A549 (cell line): ENCODE results near the gene MLLT1.

Experiments used
- CBX8 ChIP-seq: fragments of 200-600 bp; sonication (generic); IDR thresholded peaks from 2 replicates; pipeline ENCODE4 v1.6.1; 2016
- ESRRA ChIP-seq: fragments of 150-350 bp; IDR thresholded peaks from 2 replicates; pipeline ENCODE4 v1.6.1; 2014; ENCODE audit warnings: mild to moderate bottlenecking, low read length, borderline replicate concordance
- HDAC2 ChIP-seq: fragments of 200-600 bp; sonication (generic); IDR thresholded peaks from 2 replicates; pipeline ENCODE4 v1.6.1; 2016
- JUN ChIP-seq, 2 experiments: fragments of >200 bp; sonication (Bioruptor Twin); formaldehyde crosslinking; IDR thresholded peaks; 2 replicates in 1 of 2; 3 replicates in 1 of 2; pipeline ENCODE4 v1.6.1; 2016 to 2017
- JUNB ChIP-seq: fragments of >200 bp; sonication (Bioruptor Twin); formaldehyde crosslinking; IDR thresholded peaks from 2 replicates; pipeline ENCODE4 v1.6.1; 2016
- KDM1A ChIP-seq: fragments of 200-600 bp; sonication (generic); IDR thresholded peaks from 2 replicates; pipeline ENCODE4 v1.6.1; 2016; ENCODE audit warnings: low read depth, mild to moderate bottlenecking
- MAFK ChIP-seq: fragments of 450-650 bp; IDR thresholded peaks from 2 replicates; pipeline ENCODE4 v1.6.1; 2014; ENCODE audit not compliant: partially characterized antibody
- MYC ChIP-seq: IDR thresholded peaks from 2 replicates; pipeline ENCODE4 v1.6.1; 2012; ENCODE audit warnings: mild to moderate bottlenecking, inconsistent platforms, low read length, improper control_type of control experiment, borderline replicate concordance
- NFE2L2 ChIP-seq: fragments of 150-350 bp; conservative IDR thresholded peaks from 2 replicates; pipeline ENCODE4 v1.6.1; 2014; ENCODE audit warnings: low read length
- POLR2A ChIP-seq: IDR thresholded peaks from 2 replicates; pipeline ENCODE4 v1.6.1; 2012; ENCODE audit warnings: mild to moderate bottlenecking, low read length
- TF ChIP-seq, protein P1 (sequence below): fragments of >200 bp; sonication (Bioruptor Twin); formaldehyde crosslinking; IDR thresholded peaks from 3 replicates; pipeline ENCODE4 v1.5.1; 2016
- TF ChIP-seq, protein P2 (sequence below): IDR thresholded peaks from 2 replicates; pipeline ENCODE4 v1.6.1; 2012; ENCODE audit warnings: low read depth, borderline replicate concordance
- TF ChIP-seq, protein P3 (sequence below): fragments of 150-350 bp; IDR thresholded peaks from 2 replicates; pipeline ENCODE4 v1.6.1; 2014; ENCODE audit warnings: low read depth, mild to moderate bottlenecking, low read length
- TF ChIP-seq, protein P4 (sequence below): fragments of >200 bp; sonication (Bioruptor Twin); formaldehyde crosslinking; IDR thresholded peaks from 3 replicates; pipeline ENCODE4 v1.6.1; 2016

DNA sequence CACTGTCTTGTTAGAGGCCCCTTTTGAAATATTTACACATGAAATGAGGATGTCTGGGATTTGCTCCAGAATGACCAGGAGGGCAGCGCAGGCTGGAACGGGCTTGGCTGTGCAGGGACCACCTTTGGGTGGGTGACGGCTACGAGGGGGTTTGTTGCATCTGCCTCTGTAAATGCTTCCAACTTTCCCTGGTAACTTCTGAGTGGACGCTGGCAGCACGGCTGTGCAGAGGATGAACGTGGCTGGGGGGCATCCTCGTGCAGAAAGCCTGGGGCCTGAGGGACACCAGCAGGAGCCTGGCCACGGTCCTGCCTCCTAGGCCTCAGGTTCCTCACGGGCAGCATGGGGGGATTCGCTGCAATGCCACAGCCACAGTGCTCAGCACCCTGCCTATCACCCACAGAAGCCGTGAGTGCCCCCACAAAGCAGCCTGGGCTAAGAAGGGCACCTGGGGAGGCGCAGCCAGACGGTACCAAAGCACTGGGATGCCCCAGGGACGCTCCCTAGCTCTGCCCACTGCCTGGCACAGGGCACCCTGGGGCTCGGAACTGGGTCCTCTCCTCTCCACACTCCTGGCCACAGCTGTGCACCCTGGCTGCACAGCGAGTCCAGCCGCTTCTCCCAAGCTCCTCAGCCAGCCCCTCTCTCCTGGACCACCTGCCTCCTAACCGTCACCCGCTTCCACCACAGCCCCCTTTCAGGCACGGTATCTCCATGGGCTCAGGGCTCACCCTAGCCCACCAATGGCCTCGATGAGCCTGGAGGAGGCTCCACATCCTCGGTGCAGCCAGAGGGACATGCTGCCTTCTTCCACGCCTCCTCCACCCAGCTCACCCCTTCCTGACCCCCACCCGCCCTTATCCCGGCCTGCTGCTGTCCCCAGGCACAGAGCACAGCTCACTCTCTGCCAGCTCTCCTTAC, 44.5 kb downstream of the MLLT1 start:
- TF ChIP-seq MYC (no peak), JUN (IDR thresholded peaks at IDR 0.05) (no peak), JUNB (no peak), ESRRA (no peak), CBX8 (no peak), POLR2A (no peak), HDAC2 (no peak), NFE2L2 (no peak), MAFK (no peak), KDM1A (no peak)
- TF ChIP-seq, protein P1, sequence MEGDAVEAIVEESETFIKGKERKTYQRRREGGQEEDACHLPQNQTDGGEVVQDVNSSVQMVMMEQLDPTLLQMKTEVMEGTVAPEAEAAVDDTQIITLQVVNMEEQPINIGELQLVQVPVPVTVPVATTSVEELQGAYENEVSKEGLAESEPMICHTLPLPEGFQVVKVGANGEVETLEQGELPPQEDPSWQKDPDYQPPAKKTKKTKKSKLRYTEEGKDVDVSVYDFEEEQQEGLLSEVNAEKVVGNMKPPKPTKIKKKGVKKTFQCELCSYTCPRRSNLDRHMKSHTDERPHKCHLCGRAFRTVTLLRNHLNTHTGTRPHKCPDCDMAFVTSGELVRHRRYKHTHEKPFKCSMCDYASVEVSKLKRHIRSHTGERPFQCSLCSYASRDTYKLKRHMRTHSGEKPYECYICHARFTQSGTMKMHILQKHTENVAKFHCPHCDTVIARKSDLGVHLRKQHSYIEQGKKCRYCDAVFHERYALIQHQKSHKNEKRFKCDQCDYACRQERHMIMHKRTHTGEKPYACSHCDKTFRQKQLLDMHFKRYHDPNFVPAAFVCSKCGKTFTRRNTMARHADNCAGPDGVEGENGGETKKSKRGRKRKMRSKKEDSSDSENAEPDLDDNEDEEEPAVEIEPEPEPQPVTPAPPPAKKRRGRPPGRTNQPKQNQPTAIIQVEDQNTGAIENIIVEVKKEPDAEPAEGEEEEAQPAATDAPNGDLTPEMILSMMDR: no peak
- TF ChIP-seq, protein P2, sequence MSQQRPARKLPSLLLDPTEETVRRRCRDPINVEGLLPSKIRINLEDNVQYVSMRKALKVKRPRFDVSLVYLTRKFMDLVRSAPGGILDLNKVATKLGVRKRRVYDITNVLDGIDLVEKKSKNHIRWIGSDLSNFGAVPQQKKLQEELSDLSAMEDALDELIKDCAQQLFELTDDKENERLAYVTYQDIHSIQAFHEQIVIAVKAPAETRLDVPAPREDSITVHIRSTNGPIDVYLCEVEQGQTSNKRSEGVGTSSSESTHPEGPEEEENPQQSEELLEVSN: no peak
- TF ChIP-seq, protein P3, sequence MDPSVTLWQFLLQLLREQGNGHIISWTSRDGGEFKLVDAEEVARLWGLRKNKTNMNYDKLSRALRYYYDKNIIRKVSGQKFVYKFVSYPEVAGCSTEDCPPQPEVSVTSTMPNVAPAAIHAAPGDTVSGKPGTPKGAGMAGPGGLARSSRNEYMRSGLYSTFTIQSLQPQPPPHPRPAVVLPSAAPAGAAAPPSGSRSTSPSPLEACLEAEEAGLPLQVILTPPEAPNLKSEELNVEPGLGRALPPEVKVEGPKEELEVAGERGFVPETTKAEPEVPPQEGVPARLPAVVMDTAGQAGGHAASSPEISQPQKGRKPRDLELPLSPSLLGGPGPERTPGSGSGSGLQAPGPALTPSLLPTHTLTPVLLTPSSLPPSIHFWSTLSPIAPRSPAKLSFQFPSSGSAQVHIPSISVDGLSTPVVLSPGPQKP: no peak
- TF ChIP-seq, protein P4, sequence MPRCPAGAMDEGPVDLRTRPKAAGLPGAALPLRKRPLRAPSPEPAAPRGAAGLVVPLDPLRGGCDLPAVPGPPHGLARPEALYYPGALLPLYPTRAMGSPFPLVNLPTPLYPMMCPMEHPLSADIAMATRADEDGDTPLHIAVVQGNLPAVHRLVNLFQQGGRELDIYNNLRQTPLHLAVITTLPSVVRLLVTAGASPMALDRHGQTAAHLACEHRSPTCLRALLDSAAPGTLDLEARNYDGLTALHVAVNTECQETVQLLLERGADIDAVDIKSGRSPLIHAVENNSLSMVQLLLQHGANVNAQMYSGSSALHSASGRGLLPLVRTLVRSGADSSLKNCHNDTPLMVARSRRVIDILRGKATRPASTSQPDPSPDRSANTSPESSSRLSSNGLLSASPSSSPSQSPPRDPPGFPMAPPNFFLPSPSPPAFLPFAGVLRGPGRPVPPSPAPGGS: no peak
